Measurements from ENCODE around the gene SYTL4. TPM values are rescaled to one million over a fixed set of nuclear protein-coding genes. Genes with fewer than 3 reads are reported as not detected.

The SYTL4 gene
- total and polyA plus RNA-seq, 2 of the 8 experiments (the other 6 are each of a cell fraction or from before 2014, with no cell fraction given): 0.11 TPM

GRCh38 chrX:100647739-100648138, 84.2 kb downstream of the SYTL4 start:
- Histone ChIP-seq H3K36me3 (ENCODE audit: control insufficient read depth in 2 of 4, insufficient read depth in 4 of 4, low read length in 3 of 4) (no peaks in the 10 kb centered on the region), H3K4me3 (ENCODE audit: extremely low read depth in 1 of 4, insufficient read depth in 2 of 4, low read depth in 3 of 4, low read length in 4 of 4) (no peak overlapping the region), H2BK12ac (ENCODE audit: low read depth, low read length) (no peak overlapping the region), H3K79me1 (ENCODE audit: low read depth, low read length) (no peaks in the 10 kb centered on the region), H2AK5ac (ENCODE audit: low read depth, low read length) (no peak overlapping the region), H4K91ac (replicated peaks; ENCODE audit: insufficient read length, low read length) (no peak overlapping the region), H3K14ac (ENCODE audit: insufficient read length) (no peak overlapping the region), H3K27ac (ENCODE audit: low read depth, low read length) (no peak overlapping the region), H3K27me3 (replicated peaks in 1 of 4; ENCODE audit: control insufficient read depth in 3 of 4, extremely low read depth in 1 of 4, insufficient read depth in 3 of 4, low read length in 3 of 4) (no peaks in the 10 kb centered on the region), H2BK20ac (ENCODE audit: low read length) (no peak overlapping the region), H3K23me2 (ENCODE audit: low read depth, low read length) (no peaks in the 10 kb centered on the region), H3K4me2 (ENCODE audit: insufficient read depth in 1 of 2, low read depth in 2 of 2, low read length in 2 of 2) (no peak overlapping the region), H4K8ac (ENCODE audit: extremely low read depth, insufficient read depth, low read length) (no peak overlapping the region), H4K5ac (ENCODE audit: insufficient read length, low read depth, low read length) (no peak overlapping the region), H2BK15ac (ENCODE audit: low read length) (no peak overlapping the region), H3K9ac (replicated peaks in 1 of 4; ENCODE audit: extremely low read depth in 1 of 4, low read depth in 3 of 4, low read length in 3 of 4) (no peak overlapping the region), H3K23ac (ENCODE audit: insufficient read length) (no peak overlapping the region), H3K79me2 (ENCODE audit: control insufficient read depth in 1 of 2, insufficient read depth in 2 of 2, low read length in 2 of 2) (no peaks in the 10 kb centered on the region), H4K20me1 (replicated peaks in 1 of 2; ENCODE audit: control insufficient read depth in 1 of 2, insufficient read depth in 2 of 2, low read length in 2 of 2) (no peaks in the 10 kb centered on the region), H3K4ac (replicated peaks; ENCODE audit: insufficient read length, low read depth, low read length) (no peak overlapping the region), H2BK120ac (replicated peaks; ENCODE audit: low read depth, low read length) (no peak overlapping the region), H3K18ac (ENCODE audit: extremely low read depth, low read length) (no peak overlapping the region), H2BK5ac (ENCODE audit: low read depth, low read length) (no peak overlapping the region), H3K56ac (replicated peaks; ENCODE audit: insufficient read length, low read depth, low read length) (no peak overlapping the region), H3K4me1 (replicated peaks in 1 of 4; ENCODE audit: control insufficient read depth in 3 of 4, insufficient read depth in 4 of 4, low read length in 3 of 4) (peaks cover 0 to 10% (median 4%) of the 10 kb centered on the region in 4 experiments; a peak in 3 of 7 replicates), H2AFZ (ENCODE audit: low read length) (no peak overlapping the region), H3K9me3 (ENCODE audit: insufficient read depth in 2 of 2, low read depth in 1 of 2, low read length in 1 of 2) (no peaks in the 10 kb centered on the region)
- FAIRE-seq: no peak
- POLR2A ChIA-PET (ENCODE audit: partially characterized antibody): interaction anchor here (1.4 kb wide), 1 partner anchor 11 kb away, joined by 8 read pairs; the partner anchor contains the start of gene TSPAN6
- CTCF ChIA-PET (ENCODE audit: partially characterized antibody): interaction anchor here (1.1 kb wide), 1 partner anchor 11 kb away, joined by 3 read pairs; no protein-coding TSS in a partner anchor
- 92% methylated on average over 2 of the region's 2 CpGs; no CpG with 5 or more reads in 1 of the 2 experiments for WGBS, 2 experiments (ENCODE audit: extremely low coverage in 1 of 2, insufficient coverage in 1 of 2, insufficient read length in 1 of 2, insufficient replicate concordance in 2 of 2, low coverage in 1 of 2, low lambda C conversion rate in 2 of 2, missing lambda C conversion rate in 1 of 2)
- DNase-seq (ENCODE audit: low read depth in 1 of 2, low spot score in 2 of 2): no peak
- TF ChIP-seq ASH2L (IDR thresholded peaks at IDR 0.05; ENCODE audit: low read length): no peak
- no peak for TF ChIP-seq KDM4A (IDR thresholded peaks at IDR 0.05; ENCODE audit: low read depth, low read length, severe bottlenecking)
- no peak for TF ChIP-seq NANOG (IDR thresholded peaks at IDR 0.05; ENCODE audit: insufficient read depth, low read depth, low read length, poor library complexity, severe bottlenecking)
- TF ChIP-seq SRF (IDR thresholded peaks at IDR 0.05; ENCODE audit: low read depth, low read length): no peak
